Stimulated activated CD4-positive, alpha-beta T cell treated with anti-CD3 and anti-CD28 coated beads, Interleukin-4, amount 100 ng/mL, for 4 hours (primary cell): Measurements from ENCODE around the gene CRY1.
"Not testable (repeated sequence)": the region's sequence is repeated elsewhere in the genome, so short reads cannot be mapped to it uniquely, and the experiment has no call there.

Source experiments
- DNase-seq, 2 experiments: peaks; one replicate each; pipeline ENCODE4 v3.0.0-alpha.2; 2020

The CRY1 gene

GRCh38 chr12:106996102-106996501, 97.2 kb downstream of the CRY1 start:
- not testable (repeated sequence) for DNase-seq

GRCh38 chr12:106994579-106995220, 98.6 kb downstream of the CRY1 start:
- no peak for DNase-seq

- no peak for DNase-seq
Observed at GRCh38 chr12:106987846-106988245, 105.5 kb downstream of the CRY1 start.

- DNase-seq: peak; percentile 70 to 76
Observed at GRCh38 chr12:106986625-106987389, 106.5 kb downstream of the CRY1 start, which contains the start of gene MTERF2. Gene MTERF2 (minus strand): TSS chr12:106987146. CDS start chr12:106978714, 8,432 bp downstream.

- no peak for DNase-seq
Observed at GRCh38 chr12:106986135-106986534, 107.2 kb downstream of the CRY1 start.

- DNase-seq: no peak
Observed at GRCh38 chr12:106985479-106985878, 107.9 kb downstream of the CRY1 start.

GRCh38 chr12:106984588-106985137, 108.7 kb downstream of the CRY1 start:
- peak in 1 of 2 experiments; percentile 7 for DNase-seq

GRCh38 chr12:106982229-106982628, 111.1 kb downstream of the CRY1 start:
- no peak for DNase-seq

GRCh38 chr12:106981788-106982187, 111.6 kb downstream of the CRY1 start:
- no peak for DNase-seq

GRCh38 chr12:106980944-106981343, 112.4 kb downstream of the CRY1 start:
- DNase-seq: no peak

GRCh38 chr12:106978035-106978800, 115.1 kb downstream of the CRY1 start:
- no peak for DNase-seq

GRCh38 chr12:106976668-106977067, 116.7 kb downstream of the CRY1 start:
- DNase-seq: no peak

- DNase-seq: no peak
Observed at GRCh38 chr12:106975993-106976658, 117.2 kb downstream of the CRY1 start.

- DNase-seq: no peak
Observed at GRCh38 chr12:106975098-106975497, 118.3 kb downstream of the CRY1 start.

GRCh38 chr12:106974511-106974910, 118.8 kb downstream of the CRY1 start:
- no peak for DNase-seq

GRCh38 chr12:106973545-106973944, 119.8 kb downstream of the CRY1 start:
- no peak for DNase-seq

GRCh38 chr12:106971065-106971464, 122.3 kb downstream of the CRY1 start:
- DNase-seq: no peak

GRCh38 chr12:106964526-106964925, 128.8 kb downstream of the CRY1 start:
- no peak for DNase-seq

- DNase-seq: no peak
Observed at GRCh38 chr12:106962286-106962685, 131.1 kb downstream of the CRY1 start.

- DNase-seq: no peak
Observed at GRCh38 chr12:106960443-106960842, 132.9 kb downstream of the CRY1 start.

- DNase-seq: no peak
Observed at GRCh38 chr12:106957583-106957982, 135.8 kb downstream of the CRY1 start.

GRCh38 chr12:106956048-106956578, 137.2 kb downstream of the CRY1 start:
- DNase-seq: peak; percentile 35 to 42
